NCI-H187 (cell line): ENCODE results near the gene TMEM187.

Experiments
- DNase-seq, 2 experiments: peaks; one replicate each; lab custom pipeline; 2025; lab: John Stamatoyannopoulos, UW

TMEM187 gene

DNA sequence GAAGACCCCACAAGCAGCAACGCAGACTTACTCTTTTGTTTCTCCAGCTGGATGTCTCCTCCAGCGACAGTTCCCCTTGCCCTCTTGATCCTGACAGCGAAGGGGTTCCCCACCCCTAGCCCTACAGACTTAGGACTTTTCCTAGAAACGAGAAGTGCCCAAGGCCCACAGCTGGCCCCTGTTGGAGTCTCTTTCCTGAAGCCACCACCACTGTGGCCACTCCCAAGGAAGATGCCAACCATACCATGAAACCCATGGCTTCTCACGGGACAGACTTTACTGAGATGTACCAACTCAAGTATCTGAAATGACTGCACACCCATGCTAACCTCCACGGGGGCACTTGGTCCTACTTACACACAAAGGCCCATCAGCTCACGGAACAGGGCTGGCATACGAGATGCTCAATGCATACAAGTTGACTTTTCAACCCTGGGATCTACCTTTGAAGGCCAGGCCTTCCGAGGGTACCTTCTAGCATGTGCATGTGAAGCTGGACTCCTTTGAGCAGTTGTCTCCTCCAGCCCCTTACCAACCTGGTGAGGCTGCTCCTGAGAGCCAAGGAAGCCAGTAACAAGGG lies 48.1 kb downstream of the TMEM187 start:
- DNase-seq = no peak

DNA sequence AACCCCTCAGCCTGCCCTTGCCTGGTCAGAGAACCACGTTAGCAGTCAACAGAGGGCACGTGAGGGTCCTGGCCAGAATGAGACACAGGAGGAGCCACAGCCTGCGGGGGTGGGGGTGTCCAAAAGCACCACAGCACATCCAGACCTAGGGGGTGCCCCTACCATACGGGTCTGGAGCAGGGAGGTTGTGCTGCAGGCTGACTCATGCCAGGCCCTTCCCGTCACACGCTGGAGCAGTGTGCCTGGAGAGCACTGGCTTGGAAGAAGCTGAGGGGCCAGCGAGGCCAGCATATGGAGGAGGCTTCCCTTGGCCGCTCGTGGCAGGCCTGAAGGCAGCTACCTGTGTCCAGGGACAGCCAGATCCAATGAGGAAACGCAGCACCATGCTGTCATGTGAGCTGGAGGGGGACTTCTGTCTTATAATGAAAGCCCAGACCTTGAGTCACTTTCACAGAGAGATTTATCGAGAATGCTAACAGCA lies 48.6 kb downstream of the TMEM187 start:
- DNase-seq = no peak

DNA sequence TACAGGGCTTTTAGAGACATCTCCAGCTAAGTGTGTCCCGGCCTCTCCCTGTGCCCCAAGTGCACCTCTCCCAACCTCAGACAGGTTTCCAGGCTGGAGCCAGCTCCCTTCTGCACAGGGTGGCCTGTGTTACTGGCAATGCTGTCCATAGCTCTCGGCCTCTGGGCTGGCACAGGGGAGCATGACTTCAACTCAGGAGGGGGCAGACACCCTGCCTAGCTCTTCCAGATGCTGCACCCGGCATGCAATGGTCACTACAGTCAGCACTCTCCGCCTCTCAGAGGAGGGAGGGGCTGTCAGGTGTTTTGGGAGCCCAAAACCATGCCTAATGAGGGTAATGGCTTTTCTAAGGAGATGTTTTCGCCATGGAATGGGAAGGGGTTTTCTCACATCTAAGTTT lies 49.6 kb downstream of the TMEM187 start:
- no peak for DNase-seq

DNA sequence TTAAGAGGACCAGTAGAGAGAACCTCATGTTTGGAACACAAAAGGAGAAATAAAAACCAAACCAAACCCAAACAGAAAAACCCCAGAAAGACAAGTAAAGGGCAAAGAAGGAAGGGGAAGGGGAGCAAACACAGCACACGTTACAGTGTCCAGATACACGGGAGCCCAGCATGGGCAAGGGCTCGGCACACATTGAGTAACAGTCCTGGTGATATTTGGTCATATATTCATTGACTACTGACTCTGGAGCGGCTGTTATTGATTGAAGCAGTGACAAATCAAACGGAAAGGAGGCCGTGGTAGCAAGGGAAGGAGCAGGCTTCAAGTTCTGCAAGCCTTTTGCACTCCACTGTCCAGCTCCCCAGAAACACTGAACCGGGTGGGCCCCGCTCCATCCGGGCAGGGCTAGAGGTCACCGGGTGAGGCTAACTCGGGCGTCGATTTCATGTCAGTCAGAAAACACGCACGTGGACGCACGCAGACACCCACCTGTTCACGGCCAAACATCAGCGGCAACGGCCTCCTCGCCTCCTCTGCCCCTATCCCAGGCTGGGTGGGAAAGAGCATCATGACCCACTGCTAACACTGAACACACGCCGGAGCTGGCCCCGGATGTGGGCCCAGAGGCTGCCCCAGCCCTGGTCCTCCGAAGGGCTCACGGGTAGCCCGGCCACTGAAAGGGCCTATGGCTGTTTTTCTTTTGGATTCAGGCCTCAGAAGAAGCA lies 50.9 kb downstream of the TMEM187 start:
- DNase-seq = no peak

DNA sequence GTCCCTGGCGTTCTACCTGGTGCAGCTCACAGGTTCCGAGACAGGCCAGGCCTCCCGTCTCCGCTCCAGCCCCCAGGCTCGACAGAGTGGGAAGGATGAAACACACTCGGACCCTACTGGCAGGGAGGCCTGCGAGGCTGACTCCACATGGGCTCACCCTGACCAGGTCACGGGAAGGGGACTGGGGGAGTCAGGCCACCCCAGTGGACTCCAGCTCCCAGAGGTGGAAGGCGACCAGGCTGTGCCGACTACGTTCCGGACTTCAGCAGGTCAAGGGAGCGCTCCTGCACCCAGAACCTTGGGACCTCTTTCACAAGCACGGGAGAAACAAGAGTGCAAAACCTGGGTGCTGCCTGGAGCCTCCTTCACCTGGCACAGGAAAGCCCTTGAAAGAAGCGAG lies 51.7 kb downstream of the TMEM187 start:
- no peak for DNase-seq

DNA sequence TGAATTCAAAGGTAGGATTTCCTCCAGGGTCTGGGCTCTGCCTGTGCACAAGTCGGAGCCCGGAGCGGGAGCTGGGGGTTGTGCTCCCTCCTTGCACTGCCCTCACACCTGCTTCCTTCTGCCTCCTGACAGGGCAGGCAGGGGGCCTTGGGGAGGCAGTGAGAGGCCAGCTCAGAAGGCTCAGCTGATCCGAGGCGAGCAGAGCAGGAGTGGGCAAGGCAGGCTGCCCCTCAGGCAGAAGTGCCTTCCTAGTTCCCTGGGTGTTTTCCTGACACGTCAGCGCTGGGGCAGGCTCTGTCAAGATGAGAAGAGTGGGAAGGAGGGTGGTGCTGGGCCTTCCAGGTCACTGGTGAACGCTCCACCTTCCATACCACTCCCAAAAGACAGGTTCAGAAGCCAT lies 52.7 kb downstream of the TMEM187 start:
- DNase-seq = no peak

DNA sequence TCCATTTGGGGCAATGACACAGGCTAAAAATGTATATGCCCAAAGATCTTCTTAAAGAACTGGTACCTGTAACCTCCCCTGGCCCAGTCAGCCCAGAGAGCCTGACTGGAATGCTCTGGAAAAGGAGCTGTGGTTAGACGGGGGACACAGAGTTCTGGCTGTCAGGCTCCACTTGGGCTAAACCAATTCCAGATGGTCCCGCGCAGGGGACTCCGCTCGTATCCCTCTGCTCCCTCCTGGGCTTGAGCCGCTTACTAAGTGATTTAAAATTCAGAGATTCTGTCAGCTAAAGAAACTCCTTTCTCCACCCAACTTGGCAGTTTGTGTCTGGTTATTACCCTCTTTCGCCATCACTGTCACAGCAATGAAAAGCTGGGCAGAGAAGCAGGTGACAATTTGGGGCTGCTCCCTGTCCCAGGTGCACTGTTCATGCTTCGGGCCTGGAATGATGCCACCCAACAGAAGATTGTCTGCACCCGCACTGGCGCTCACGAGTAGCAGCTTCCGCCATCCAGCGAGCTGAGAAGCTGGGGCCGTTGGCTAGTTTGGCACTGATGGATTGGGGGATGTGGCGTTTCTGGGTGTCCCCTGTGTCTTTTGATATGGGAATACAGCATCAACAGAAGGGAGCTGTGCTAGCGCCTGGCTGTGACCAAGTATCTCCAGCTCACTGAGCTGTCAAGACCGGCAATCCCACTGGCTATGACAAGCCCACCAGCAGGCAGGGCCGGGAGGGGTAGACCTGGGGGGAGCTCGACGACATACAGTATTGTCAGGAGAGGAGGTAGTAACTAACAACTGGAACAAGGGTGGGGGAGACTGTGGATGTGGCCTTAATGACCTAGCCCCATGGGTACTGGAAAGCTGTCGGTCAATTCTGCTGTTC lies 53.8 kb downstream of the TMEM187 start:
- no peak for DNase-seq

DNA sequence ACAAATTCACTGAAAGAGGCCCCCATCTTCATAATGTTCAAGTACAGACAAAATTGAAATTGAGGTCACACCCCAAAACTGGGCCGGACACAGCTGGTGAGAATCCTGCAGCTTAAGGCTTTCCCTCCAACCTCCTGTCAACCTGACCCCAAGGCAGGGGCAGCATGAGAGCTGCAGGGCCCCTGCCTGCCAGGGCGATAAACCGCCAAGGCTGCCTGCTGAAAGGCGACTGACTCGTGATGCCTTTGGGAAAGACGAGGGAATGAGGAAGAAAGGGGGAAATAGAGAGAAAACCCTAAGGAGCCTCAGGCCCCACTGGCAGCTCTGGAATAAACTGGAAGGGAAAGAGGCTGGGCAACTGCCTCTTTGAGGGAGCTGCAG lies 54.5 kb downstream of the TMEM187 start:
- DNase-seq = no peak

DNA sequence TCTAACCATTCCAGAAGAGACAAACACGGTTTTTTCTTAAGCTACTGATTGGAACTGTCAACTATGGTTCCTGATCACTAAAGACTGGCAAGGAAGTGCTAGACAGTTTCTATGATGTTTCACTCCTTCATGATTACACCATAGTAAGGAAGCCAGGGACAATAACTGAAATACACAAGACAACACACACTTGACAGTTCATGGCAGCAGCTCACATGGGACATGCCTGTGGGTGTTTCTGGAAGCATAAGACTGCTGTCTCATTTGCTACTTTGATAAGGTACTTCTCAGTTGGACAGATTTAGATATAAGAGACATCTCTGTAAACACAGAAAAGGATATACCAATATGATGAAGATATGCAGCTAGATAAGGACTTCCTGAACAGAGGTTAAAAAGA lies 55.4 kb downstream of the TMEM187 start:
- DNase-seq = no peak

DNA sequence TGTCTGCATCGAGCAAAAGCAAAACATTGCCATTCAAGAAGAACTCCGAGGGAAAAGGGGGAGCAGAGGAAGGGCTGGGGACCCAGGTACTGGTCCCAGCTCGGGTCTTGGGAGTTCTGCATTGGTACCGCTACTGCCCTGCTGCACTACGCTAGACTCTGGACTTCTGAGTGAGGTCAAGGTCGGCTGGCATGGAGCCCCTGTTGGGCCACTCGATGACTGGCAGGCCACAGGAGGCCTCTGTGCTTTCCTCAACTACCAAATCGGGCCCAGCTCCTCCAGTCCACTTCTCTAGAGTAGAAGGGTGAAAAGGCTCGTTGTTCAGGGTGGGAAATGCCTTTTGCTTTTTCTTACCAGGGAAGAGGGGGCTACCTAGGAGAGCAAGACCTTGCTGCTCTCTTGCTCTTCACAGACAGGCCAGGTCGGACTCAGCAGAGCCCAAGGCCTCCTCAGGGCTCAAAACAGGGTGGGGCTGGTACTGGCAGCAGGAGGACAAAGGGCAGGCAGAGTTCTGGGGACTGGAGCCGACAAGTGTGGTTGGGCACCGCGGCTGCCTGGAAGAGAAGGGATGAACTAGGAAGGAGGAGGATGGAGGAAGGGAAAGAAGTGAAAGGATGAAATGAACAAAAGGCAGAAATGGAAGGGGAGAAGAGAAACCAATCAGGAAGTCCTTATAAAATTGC lies 56.1 kb downstream of the TMEM187 start:
- DNase-seq = no peak

DNA sequence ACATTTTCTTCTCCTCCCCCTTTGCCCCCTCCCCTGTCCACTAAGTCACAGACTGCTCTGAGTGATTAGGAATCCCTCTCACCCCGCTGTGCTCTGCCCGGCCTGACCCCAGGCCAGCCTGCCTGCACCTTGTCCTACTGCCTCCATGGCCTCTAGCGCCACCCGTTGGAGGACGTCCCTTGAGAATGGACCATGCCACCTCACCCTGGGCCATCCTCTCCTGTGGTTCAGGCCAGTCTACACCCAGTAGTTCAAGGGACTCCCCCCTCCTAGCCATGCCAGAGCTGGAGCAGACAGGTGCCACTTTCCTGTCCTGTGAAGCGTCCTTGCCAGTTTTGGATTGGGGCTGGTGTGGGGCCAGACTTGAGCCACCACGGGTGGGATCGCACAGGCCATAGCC lies 56.9 kb downstream of the TMEM187 start:
- DNase-seq = no peak

DNA sequence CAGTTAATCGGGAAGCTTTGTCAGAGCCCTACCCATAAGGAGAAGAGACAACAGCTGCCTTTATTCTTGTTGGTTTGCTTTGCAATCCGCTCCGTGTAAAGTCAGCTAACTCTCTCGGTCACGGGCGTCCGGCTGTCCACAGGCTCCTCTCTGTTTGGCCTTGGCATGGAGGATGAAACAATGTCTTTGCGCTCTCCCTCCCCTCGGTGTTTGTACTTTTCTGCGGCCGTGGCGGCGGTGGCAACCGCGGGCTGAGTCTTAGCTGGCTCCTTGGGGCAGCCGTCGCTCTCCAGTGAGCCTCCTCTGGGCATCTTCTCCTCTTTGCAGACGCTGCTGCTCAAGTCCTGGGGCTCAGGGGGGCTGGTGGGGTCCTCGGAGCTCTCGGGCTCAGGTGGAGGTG lies 57.7 kb downstream of the TMEM187 start:
- no peak for DNase-seq

DNA sequence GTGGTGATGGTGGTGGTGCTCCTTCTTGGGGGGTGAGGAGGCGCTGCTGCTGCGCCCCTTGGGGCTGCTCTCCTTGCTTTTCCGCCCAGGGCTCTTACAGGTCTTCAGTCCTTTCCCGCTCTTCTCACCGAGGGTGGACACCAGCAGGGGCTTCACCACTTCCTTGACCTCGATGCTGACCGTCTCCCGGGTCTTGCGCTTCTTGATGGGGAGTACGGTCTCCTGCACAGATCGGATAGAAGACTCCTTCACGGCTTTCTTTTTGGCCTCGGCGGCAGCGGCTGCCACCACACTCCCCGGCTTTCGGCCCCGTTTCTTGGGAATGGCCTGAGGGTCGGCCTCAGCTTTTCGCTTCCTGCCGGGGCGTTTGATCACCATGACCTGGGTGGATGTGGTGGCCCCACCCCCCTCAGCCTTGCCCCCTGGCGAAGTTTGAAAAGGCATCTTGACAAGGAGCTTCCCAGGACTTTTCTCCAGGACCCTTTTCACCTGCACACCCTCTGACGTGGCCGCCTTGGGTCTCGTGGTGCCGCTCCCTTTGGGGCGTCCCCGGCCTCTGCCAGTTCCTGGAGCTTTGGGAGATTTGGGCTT lies 58.3 kb downstream of the TMEM187 start:
- no peak for DNase-seq

DNA sequence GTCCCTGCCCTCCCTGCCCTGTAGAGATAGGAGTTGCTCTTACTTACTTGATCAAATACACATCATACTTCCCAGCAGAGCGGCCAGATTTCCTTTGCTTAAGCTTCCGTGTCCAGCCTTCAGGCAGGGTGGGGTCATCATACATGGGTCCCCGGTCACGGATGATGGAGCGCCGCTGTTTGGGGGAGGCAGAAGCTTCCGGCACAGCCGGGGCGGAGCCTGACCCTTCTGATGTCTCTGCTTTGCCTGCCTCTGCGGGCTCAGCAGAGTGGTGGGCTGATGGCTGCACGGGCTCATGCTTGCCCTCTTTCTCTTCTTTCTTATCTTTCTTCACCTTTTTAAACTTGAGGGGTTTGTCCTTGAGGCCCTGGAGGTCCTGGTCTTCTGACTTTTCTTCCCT lies 59.6 kb downstream of the TMEM187 start:
- DNase-seq = no peak

DNA sequence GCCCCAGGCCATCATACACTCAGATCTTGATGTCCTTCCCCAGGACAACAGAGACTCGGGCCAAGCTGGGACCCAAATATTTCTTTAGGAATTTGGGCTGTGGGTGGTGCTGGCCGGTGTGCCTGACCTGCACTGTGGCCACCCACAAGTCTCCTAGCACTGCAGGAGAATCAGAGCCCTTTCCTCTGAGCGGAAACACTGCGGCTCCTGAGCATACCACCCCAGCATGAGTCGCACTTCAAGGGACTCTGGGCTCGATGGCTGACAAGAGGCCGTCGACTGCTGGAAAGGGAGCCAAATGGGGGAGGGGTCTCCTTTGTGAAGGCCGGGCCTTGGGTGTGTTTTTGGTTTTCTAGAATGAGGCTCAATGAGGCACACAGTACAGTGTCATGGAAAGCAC lies 60.1 kb downstream of the TMEM187 start:
- DNase-seq = no peak
